Measurements from ENCODE around the gene ITGA4.
"Not testable (repeated sequence)": the region's sequence is repeated elsewhere in the genome, so short reads cannot be mapped to it uniquely, and the experiment has no call there.

The ITGA4 gene

GRCh38 chr2:181457121-181457740 is at the start of gene ITGA4:
ITGA4 (plus strand) TSS chr2:181457386; CDS start chr2:181457655, 269 bp downstream.
- in situ Hi-C loops (cut with MboI; ENCODE audit: low sequenced_read_pairs) = loop anchor here (10.0 kb wide), 1 partner anchor 152 kb away; no protein-coding TSS in a partner anchor

GRCh38 chr2:181408861-181409260 is 48.3 kb upstream of the ITGA4 start:
- in situ Hi-C loops (cut with MboI; ENCODE audit: low sequenced_read_pairs) = no loop called here

GRCh38 chr2:181411105-181411849 is 45.9 kb upstream of the ITGA4 start:
- in situ Hi-C loops (cut with MboI; ENCODE audit: low sequenced_read_pairs) = no loop called here

- in situ Hi-C loops (cut with MboI; ENCODE audit: low sequenced_read_pairs) = no loop called here
Observed at GRCh38 chr2:181419129-181419855, 37.9 kb upstream of the ITGA4 start.

GRCh38 chr2:181420259-181421130 is 36.7 kb upstream of the ITGA4 start:
- in situ Hi-C loops (cut with MboI; ENCODE audit: low sequenced_read_pairs) = no loop called here

GRCh38 chr2:181421131-181421458 is 36.1 kb upstream of the ITGA4 start:
- in situ Hi-C loops (cut with MboI; ENCODE audit: low sequenced_read_pairs) = no loop called here

- in situ Hi-C loops (cut with MboI; ENCODE audit: low sequenced_read_pairs) = no loop called here
Observed at GRCh38 chr2:181421464-181421863, 35.7 kb upstream of the ITGA4 start.

- in situ Hi-C loops (cut with MboI; ENCODE audit: low sequenced_read_pairs) = no loop called here
Observed at GRCh38 chr2:181426672-181427071, 30.5 kb upstream of the ITGA4 start.

- in situ Hi-C loops (cut with MboI; ENCODE audit: low sequenced_read_pairs) = no loop called here
Observed at GRCh38 chr2:181430406-181431118, 26.6 kb upstream of the ITGA4 start.

GRCh38 chr2:181431674-181432073 is 25.5 kb upstream of the ITGA4 start:
- in situ Hi-C loops (cut with MboI; ENCODE audit: low sequenced_read_pairs) = no loop called here

- in situ Hi-C loops (cut with MboI; ENCODE audit: low sequenced_read_pairs) = no loop called here
Observed at GRCh38 chr2:181438261-181438660, 18.9 kb upstream of the ITGA4 start.

GRCh38 chr2:181440344-181440743 is 16.8 kb upstream of the ITGA4 start:
- in situ Hi-C loops (cut with MboI; ENCODE audit: low sequenced_read_pairs) = no loop called here

GRCh38 chr2:181440919-181441318 is 16.3 kb upstream of the ITGA4 start:
- in situ Hi-C loops (cut with MboI; ENCODE audit: low sequenced_read_pairs) = no loop called here

GRCh38 chr2:181441670-181442069 is 15.5 kb upstream of the ITGA4 start:
- in situ Hi-C loops (cut with MboI; ENCODE audit: low sequenced_read_pairs) = no loop called here

GRCh38 chr2:181444654-181445053 is 12.5 kb upstream of the ITGA4 start:
- in situ Hi-C loops (cut with MboI; ENCODE audit: low sequenced_read_pairs) = no loop called here

GRCh38 chr2:181446985-181447384 is 10.2 kb upstream of the ITGA4 start:
- in situ Hi-C loops (cut with MboI; ENCODE audit: low sequenced_read_pairs) = no loop called here

- in situ Hi-C loops (cut with MboI; ENCODE audit: low sequenced_read_pairs) = not testable (repeated sequence)
Observed at GRCh38 chr2:181449278-181449677, 7.9 kb upstream of the ITGA4 start.

GRCh38 chr2:181454686-181455450 is 2.3 kb upstream of the ITGA4 start:
- in situ Hi-C loops (cut with MboI; ENCODE audit: low sequenced_read_pairs) = loop anchor here (10.0 kb wide), 1 partner anchor 150 kb away; no protein-coding TSS in a partner anchor

GRCh38 chr2:181456660-181457120 is 496 bp upstream of the ITGA4 start:
- in situ Hi-C loops (cut with MboI; ENCODE audit: low sequenced_read_pairs) = loop anchor here (10.0 kb wide), 1 partner anchor 152 kb away; no protein-coding TSS in a partner anchor
